ENCODE data around the gene ABCA4.
"Not testable (repeated sequence)": the region's sequence is repeated elsewhere in the genome, so short reads cannot be mapped to it uniquely, and the experiment has no call there.

ABCA4 gene

DNA sequence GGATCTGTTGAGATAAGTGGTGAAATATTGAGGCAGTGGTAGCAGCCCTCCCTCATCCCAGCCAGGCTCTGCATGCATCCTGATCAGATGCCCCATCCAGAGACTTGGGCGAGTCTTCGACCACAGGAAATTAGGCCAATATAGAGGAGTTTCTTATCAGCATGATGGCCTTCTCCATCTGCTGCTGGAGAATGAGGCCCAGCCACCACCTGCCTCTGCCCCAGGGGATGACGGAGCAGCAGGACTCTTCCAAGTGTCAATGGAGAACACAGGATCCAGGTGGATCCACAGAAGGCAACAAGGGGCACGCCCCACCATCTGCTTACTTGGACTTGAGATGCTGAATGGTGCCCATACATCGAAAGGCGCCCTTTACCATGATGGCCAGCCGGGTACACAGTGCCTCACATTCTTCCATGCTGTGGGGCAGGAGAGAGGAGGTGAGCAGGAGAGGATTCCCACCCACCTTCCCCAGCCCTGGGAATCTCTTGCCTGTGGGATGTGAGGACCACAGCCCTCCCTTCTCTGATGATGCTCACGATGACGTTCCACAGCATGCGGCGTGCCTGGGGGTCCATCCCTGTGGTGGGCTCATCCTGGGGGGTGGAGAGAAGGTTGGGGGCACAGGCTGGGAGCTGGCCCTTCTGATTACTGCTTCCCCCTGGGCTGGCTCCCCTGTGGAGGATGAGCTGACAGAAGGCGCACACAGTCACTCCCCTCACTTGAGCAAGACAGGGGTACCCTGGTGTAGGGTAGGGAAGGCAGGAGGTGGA, 120.3 kb downstream of the ABCA4 start:
- DNase-seq, result no peak

DNA sequence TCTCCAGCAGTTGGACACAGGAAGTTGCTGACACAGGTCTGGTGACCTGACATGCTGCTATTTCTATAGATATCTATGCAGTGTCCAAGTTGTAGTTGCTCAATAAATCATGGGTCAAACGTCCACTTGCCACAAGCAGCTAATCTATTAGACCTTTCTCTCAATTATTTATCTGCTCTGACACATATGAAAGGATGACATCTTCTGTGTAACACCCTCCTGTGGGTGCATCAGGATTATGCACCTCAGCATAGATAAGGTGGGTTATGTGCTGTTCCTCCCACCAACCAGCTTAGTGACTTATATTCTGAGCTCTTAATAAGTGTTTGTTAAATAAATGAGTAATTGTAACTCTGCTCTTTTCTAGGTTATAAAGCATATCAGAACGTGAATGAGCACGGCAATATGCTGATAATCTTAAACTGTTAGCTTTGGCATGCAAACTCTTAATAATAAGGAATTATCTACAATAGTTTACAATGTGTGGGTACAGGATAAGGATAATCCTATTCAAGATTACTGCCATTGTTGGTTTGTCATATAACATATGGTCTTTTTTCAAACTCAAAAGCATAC, 121.0 kb downstream of the ABCA4 start:
- no peak for DNase-seq

DNA sequence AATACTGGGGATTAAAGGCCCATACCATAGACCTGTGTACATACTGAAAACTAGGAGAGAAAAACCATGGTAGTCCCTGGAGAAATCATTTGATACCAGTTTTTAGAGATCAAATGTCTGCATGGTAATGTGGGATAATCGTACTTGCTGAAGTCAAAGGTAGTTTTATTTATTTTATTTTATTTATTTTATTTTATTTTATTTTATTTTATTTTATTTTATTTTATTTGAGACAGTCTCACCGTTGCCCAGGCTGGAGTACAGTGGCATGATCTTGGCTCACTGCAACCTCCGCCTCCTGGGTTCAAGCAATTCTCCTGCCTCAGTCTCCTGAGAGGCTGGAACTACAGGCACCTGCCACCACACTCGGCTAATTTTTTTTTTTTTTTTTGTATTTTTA, 122.4 kb downstream of the ABCA4 start:
- DNase-seq, result not testable (repeated sequence)

DNA sequence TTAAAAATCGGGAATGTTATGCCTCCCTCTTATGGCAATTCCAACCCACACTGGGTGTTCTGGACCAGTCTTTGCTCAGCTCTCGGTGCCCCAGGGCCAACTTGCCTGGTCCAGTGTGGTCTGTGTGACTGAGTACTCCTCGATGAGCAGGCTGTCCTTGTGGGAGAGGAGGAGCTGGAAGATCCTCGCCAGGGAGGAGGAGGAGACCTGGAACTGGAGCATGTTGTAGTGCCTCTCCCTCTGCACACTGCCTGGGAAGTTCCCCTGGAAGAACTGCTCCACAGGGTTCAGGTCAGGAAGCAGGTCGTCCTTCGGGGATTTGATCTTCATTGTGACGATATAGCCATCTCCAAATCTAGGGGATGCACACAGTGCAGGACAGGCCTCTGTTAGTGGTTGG, 123.2 kb downstream of the ABCA4 start:
- no peak for DNase-seq

DNA sequence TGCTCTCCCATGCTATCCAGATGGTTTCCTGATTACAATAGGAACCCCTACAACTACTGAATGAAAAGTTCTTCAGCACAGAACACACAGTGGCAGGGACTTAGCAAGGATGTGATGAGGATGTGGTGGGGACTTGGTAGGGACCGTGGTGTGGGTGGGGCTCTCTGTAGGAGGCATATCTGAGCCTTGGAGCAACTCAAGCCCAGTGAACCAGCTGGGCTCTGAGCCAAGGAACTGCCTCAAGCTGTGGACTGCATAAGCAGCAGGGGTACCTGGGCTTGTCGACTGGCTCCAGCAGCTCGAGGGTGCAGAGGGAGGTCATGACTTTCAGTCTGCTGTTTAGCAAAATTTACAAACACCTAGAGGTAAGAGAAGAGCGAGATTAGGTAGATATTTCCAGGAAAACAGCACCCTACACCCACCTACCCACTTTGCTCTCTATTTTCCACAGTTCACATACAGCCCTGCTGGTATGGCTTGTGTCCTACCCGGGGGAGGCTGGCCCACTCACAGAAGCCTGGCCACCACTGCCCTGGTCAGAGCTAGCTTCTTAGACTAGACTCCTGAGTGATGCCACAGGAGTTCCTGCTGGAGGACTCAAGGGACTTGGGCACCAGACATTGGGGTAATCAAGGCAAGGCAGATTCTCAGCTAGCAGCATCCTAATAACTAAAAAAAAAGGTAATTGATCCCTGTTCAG, 125.0 kb downstream of the ABCA4 start:
- DNase-seq, result no peak

DNA sequence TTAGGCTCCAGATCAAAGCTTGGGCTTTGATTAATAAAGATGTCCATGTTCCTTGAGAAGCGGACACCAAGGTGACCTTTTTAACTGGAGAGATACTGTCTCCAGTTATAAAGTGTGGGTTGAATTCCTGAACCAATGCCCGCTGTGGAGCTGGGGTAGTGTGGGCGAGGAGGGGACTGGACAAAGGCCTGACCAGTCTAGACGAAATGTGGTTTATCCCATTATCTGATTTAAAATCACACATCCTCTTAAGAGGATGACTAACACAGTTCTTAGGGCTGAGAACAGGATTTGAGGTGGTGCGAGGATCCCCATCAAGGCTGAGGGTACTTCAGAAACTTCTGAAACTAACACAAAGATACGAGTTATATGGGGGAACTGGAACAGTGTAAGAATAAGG, 127.2 kb downstream of the ABCA4 start:
- no peak for DNase-seq

DNA sequence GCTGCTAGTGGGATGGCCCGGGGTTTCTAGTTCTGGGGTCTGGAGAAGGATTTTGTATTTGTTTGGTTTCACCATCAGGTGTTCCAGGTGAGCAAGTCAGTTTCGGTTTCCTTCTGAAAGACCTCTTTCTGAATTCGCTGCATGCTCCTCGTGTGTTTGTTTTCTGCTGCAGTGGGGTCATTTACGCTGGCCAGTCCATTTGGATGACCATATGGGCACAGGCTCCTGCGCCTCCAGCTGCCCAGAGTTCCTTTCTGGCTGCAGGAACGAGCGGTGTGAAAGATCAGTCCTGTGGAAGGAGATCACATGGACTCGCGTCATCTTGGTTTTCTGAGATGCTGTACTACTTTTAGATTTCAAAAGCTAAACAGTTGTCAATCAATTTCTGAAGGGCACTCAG, 128.0 kb downstream of the ABCA4 start:
- no peak for DNase-seq

DNA sequence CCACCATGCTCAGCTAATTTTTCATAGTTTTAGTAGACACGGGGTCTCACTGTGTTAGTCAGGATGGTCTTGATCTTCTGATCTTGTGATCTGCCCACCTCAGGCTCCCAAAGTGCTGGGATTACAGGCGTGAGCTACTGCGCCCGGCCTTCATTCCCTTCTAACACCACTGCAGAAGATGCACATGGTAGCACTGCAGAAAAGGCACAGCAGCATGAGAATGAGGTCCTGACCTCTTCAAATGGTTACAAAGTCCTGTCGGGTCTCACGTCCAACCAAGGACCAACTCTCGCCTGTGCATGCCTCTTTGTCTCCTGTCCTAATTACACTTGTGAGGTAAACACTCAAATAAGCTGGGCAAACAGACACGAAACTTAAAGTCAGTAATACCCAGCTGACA, 128.8 kb downstream of the ABCA4 start:
- no peak for DNase-seq

DNA sequence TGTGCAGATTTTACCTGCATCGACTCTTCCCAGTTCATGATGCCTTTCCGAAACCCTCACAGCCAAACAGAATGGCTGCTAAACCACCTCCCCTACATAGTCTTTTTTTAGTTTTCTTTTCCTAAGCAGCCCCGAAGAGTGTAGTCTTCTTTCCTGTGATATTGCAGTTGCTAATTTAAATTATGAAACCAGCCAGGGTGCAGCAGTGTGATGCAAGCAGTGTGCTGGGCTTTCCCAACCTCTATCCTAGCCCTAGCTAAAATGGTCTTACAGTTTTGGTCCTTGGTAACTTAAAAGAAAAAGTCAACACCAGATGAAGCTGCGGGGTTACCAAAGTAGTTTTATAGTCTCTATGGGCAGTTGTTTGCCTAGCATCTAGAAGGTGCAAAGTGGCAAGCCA, 129.7 kb downstream of the ABCA4 start:
- DNase-seq, result no peak

DNA sequence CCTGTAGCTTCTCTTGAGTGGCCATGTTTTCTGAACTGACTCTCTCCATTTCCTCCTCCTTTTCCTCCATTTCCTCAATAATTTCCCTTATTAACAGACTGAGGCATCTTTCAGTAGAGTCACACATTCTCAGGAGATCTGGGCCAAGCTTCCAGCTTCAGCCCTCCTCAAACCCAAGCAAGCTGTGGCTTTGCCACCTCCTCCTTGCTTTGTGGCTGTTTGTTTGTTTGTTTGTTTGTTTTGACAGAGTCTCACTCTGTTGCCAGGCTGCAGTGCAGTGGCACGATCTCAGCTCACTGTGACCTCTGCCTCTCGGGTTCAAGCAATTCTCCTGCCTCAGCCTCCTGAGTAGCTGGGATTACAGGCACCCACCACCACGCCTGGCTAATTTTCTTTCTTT, 130.5 kb downstream of the ABCA4 start:
- not testable (repeated sequence) for DNase-seq

DNA sequence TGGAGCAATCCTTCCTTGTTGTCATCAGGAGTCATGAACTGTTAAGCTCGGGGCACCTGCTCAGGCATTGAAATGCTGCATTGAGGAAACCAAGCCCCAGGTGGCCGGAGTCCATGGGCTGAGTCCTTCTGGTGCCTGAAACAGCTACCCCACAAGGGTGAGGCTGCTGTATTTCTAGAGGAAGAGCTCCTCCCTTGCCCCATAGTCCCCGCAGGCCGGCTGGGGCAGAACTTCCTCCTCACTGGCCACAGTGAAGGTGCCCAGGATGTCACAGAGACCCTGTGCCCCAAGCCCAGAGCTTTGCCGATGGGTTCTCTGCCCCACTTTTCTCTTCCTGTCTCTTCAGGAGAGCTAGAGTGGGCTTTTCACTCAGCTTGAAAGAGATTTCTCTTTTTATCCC, 130.9 kb downstream of the ABCA4 start:
- DNase-seq, result no peak

DNA sequence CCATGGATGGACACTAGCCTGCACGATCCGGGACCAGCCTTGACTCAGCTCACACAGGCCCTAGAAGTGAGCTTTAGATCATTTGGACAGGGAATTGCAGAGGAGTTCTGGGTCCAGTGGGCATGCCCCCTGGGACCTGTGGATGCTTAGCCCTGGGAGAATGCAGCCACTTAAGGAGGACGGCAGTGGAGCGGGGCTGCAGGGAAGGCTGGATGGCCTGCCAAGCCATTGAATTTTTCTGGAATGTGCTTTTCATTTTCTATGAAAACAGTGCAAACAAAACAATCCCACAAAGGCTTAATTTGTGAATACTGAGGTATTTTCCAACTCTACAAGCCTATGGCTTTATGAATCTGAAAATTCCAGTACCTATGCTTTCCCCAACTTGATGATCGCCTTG, 131.3 kb downstream of the ABCA4 start:
- no peak for DNase-seq

DNA sequence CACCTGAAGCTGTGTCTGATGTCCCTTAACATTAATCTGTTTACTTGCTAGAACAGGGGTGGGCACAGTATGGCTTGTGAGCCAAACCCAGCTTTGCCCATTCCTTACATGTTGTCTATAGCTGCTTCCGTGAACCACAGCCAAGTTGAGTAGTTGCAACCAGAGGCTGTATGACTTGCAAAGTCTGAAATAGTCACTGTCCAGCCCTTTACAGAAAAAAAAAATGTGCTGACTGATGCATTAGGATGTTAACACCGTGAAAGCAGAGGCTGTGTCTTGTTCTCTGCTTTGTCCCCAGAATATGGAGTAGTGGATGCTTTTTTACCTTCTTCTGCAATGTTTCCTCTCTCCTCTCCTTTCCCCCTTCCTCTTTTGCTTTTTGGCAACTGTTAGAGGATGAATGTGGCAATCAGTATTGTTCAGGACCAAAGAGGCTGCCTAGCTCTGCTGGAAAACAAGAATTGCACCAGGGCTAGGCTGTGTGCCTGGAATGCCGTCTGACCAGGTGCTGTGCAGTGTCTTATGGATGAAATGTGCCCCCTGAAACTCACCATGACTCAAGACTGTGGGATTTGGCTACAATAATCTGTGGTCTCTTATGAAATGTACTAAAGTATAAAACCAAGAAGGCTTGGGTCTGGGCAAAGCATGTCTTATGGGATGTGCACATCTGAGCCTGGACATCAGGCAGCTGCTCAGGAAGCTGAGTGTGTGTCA, 132.2 kb downstream of the ABCA4 start:
- DNase-seq, result no peak

DNA sequence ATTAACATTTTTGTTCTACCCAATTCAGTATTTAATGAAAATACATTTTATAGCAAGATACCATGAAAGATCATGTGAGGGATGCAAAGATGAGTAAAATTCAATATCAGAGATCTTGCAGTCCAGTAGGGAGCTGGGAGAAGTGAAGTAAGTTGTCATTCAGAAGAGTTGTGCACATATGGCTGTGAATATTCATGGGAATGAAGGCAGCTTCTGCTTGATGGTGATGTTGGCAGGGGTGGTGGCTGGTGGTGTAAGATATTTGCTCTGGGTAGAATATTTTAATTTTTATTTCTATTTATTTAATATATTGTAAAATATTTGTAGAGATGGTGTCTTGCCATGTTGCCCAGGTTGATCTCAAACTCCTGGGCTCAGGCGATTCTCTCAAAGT, 139.7 kb downstream of the ABCA4 start:
- no peak for DNase-seq

DNA sequence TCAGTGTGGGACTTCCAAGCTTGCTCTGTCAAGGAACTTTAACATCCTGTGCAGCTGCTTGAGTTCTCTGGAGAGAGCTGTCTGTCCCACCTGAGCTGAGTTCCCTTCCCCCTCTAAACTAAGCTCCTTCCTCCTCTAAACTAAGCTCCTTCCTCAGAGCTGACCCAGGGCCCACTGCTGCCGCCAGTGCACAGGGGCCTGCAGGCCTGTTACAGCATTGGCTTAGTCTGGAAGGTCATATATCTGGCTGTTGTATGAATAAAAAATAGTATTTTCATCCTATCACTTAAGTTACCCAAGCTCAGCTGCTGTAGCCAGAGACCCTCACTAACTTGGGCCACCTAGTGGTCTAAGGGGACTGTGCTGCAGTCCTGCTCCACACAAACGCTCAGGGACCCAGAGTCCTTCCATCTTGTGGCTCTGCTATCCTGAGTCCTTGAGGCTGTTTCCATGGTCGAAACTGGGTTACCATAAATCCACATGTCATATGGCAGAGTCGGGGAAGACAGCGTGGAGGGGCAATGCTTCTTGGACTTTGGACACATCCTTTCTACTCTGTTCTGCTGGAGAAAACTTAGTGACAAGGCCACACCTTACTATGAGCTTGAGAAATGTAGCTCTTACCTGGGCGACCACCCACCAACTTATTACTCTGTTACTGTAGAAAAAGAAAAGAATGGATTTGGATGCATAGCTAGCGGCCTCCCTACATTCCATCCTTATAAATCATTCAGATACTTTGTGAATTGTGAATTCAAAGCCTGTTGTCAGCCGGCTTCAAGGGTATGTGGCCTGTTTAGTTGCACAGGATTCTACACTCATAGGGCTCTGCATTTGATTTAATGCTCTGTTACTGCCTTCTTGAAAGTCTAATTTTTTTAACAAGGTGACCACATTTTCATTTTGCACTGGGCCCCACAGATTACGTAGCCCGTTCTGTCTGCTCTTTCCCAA, 140.4 kb downstream of the ABCA4 start:
- no peak for DNase-seq

DNA sequence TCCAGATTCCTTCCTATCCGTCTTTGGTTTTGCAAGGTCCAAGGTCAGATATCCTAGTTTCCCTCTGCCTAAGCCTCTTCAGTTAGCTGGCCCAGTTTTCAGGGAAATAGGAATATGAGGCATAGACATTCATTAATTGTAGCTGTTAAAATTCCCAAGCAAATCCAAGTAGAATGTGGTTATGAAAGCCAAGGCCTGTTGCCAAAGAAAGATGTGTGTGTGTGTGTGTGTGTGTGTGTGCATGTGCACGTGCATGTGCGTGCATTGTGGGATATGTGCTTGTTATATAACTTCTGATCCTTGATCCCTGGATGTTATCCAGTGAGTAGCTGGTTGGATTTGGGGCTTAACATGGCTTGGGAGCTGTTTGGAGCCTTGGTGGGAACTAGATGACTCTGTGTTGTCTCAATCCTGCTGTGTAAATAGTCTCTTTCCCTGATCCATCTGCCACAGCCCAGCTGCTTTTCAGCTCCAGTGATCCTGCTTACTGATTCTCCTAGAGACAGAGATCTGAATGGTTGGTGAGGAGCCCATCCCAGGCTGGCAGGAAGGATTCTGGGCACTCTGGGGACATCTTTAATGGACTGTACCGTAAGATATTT, 141.1 kb downstream of the ABCA4 start:
- DNase-seq, result no peak

DNA sequence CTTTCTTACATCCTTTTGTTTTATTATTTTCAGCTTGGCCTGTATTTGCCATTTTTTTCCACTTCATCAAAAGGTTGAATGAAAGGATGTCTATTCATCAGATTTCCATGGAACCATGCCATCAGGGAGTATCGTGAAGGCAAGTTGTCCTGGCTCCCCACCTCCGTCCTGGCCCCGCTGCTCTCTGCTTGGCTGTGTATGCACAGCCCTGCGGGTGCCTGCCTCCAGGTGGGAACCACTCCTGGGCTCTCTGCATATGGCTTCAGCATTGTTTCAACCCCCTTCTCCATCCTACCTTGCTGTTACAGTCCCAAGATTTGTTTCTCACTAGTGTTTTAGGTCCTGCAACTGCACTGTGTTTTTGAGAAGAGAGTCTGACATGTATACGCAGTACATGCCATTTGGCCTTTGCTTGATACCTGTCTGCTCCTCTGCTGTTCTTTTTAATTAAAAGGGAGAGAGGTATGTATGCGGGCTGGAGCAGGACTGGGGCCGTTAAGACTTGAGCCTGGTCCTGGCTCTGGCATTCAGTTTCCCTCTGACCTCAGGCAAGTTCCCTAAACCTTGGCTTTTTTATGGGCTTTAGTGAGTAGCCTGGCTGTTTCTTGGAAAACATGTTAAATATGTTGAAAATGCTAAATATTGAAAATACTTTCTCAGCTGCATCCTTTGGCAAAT, 141.8 kb downstream of the ABCA4 start:
- no peak for DNase-seq

DNA sequence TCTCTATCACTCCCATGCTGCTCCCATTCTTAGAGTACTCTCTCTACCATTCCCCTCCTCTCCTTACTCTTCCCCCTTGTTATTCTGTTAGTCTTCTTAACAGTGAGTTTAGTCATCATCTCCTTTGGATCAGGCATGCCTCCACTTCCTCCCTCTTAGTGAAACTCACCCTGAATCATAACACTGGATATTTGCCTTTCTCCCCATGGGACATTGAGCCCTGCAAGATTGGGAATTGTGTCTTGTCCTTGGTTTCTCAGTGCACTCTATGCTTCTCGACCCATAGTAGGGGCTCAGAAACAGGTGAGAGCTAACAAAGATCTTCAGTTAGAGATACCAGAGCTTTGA, 143.4 kb downstream of the ABCA4 start:
- DNase-seq, result no peak

DNA sequence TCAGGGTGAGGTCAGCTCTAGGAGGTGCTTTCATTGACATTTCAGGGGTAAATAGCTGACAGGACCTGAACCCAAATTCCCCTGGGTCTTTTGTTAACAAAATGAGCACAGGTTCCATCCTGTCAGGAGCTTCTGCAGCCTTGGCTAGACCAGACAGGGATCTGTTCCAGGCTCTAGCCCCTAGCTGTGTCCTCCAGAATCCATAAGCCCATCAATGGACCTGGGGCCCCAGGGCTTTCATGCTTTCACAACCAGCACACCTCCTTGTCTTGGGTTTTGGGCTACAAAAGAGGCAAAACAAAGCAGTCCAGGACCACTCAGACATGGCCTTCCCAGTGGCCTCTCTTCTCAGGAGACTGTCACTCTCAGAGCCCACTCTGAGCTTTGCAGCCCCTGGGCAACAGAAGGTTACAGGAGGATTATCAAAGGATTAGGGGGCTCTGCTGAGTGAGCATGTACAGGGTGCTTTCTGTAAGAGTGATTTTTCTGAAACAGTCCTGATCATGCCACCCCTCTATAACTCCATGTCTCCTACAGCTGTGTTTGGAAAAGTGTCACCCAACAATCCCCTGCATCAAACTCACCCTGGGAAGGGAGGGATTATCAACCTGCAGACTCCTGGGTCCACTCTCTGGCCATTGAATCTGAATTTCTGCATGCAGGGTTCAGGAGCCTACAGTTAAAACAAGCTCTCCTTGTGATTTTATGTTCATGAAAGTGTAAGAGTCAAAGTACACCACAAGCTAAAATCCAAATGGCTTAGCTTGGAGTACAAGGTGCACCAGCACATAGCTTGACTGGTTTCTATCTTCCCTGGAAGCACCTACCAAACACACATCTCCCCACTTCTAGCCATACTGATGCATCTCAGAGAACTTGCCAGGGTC, 144.0 kb downstream of the ABCA4 start:
- no peak for DNase-seq

DNA sequence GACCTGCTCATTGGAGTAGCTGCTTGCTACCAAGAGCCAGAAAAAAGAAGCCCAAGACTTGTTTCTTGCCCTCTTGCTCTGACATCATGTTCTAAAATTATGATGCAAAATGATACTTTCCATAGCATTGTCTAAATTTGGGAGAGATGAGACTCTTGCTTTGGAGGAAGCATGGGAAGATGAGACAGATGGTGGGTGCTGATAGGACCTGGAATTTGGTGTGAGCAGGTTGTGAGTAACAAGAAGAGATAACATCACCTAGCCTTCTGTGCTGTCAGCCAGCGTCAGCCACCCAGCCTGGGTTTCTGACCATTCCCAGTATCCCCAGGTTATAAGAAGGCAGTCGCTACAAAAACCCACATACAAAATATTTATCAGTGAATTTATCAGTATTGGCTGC, 144.7 kb downstream of the ABCA4 start:
- DNase-seq, result no peak

DNA sequence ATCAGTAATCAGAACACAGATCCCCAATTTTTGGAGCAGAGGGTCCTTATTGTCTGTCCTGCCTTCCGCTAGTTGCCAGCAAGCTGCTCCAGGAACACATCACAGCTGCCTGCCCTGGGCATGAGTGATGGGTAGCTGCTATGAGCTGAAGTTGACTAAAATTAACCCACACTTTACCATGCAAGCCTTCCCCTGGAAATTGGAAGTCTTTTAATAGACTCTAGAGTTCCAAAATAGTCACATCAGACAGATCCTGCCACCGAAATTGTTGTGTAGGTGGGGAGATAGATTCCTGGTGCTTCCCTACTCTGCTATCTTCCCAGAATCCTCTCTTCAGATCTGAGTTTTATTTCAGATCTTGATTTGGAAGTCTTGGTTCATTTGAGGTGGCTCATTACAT, 148.6 kb downstream of the ABCA4 start:
- DNase-seq, result no peak
